ENCODE measurements around the gene CRADD.

DNA sequence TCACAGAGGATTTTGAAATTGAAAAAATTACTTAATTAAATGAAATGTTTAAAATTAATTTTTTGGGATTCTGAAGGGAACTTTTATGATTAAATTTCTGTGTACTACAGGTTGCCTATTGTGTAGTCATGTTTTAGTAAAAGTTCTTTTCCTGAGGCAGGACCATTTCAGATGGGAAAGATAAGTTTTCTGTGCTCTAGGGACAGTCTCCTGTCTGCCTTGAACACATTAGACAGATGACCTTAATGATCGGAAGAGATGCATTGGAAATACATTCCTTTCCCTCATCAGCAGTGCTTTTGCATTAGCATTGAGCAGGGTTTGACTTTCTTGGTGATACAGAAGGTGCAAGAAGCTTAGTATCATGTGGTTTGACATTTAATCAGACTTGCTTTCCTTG is 28.1 kb downstream of the CRADD start:
- TF ChIP-seq, protein P1, sequence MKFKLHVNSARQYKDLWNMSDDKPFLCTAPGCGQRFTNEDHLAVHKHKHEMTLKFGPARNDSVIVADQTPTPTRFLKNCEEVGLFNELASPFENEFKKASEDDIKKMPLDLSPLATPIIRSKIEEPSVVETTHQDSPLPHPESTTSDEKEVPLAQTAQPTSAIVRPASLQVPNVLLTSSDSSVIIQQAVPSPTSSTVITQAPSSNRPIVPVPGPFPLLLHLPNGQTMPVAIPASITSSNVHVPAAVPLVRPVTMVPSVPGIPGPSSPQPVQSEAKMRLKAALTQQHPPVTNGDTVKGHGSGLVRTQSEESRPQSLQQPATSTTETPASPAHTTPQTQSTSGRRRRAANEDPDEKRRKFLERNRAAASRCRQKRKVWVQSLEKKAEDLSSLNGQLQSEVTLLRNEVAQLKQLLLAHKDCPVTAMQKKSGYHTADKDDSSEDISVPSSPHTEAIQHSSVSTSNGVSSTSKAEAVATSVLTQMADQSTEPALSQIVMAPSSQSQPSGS (IDR thresholded peaks at IDR 0.05; ENCODE audit: low read length), result no peak
- no peak for TF ChIP-seq NFIC (IDR thresholded peaks at IDR 0.05; ENCODE audit: low read depth, low read length)
- TF ChIP-seq EED (IDR thresholded peaks at IDR 0.05; ENCODE audit: low read depth), result no peak
- TF ChIP-seq, protein P2, sequence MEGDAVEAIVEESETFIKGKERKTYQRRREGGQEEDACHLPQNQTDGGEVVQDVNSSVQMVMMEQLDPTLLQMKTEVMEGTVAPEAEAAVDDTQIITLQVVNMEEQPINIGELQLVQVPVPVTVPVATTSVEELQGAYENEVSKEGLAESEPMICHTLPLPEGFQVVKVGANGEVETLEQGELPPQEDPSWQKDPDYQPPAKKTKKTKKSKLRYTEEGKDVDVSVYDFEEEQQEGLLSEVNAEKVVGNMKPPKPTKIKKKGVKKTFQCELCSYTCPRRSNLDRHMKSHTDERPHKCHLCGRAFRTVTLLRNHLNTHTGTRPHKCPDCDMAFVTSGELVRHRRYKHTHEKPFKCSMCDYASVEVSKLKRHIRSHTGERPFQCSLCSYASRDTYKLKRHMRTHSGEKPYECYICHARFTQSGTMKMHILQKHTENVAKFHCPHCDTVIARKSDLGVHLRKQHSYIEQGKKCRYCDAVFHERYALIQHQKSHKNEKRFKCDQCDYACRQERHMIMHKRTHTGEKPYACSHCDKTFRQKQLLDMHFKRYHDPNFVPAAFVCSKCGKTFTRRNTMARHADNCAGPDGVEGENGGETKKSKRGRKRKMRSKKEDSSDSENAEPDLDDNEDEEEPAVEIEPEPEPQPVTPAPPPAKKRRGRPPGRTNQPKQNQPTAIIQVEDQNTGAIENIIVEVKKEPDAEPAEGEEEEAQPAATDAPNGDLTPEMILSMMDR (IDR thresholded peaks at IDR 0.05 in 2 of 3, conservative IDR thresholded peaks at IDR 0.05 in 1 of 3; ENCODE audit: control insufficient read depth in 2 of 3, extremely low read depth in 1 of 3, insufficient read depth in 1 of 3, low read depth in 3 of 3, low read length in 3 of 3), result no peak
- TF ChIP-seq NR2C1 (IDR thresholded peaks at IDR 0.05), result no peak
- no peak for TF ChIP-seq TAF1 (IDR thresholded peaks at IDR 0.05; ENCODE audit: borderline replicate concordance, low read depth, low read length)
- no peak for TF ChIP-seq CHD1 (IDR thresholded peaks at IDR 0.05; ENCODE audit: low read depth, low read length)
- TF ChIP-seq, protein P3, sequence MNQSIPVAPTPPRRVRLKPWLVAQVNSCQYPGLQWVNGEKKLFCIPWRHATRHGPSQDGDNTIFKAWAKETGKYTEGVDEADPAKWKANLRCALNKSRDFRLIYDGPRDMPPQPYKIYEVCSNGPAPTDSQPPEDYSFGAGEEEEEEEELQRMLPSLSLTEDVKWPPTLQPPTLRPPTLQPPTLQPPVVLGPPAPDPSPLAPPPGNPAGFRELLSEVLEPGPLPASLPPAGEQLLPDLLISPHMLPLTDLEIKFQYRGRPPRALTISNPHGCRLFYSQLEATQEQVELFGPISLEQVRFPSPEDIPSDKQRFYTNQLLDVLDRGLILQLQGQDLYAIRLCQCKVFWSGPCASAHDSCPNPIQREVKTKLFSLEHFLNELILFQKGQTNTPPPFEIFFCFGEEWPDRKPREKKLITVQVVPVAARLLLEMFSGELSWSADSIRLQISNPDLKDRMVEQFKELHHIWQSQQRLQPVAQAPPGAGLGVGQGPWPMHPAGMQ (IDR thresholded peaks at IDR 0.05; ENCODE audit: borderline replicate concordance), result no peak
- TF ChIP-seq, protein P4, sequence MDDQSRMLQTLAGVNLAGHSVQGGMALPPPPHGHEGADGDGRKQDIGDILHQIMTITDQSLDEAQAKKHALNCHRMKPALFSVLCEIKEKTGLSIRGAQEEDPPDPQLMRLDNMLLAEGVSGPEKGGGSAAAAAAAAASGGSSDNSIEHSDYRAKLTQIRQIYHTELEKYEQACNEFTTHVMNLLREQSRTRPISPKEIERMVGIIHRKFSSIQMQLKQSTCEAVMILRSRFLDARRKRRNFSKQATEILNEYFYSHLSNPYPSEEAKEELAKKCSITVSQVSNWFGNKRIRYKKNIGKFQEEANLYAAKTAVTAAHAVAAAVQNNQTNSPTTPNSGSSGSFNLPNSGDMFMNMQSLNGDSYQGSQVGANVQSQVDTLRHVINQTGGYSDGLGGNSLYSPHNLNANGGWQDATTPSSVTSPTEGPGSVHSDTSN (IDR thresholded peaks at IDR 0.05; ENCODE audit: insufficient replicate concordance, low read depth, low read length), result no peak

Data from GM12878 (cell line).